GM21528 (cell line): ENCODE measurements around the gene RBMS3.
"Not testable (repeated sequence)": the region's sequence is repeated elsewhere in the genome, so short reads cannot be mapped to it uniquely, and the experiment has no call there.

ENCODE experiments used
- ATAC-seq: cut with Tn5 transposase; IDR thresholded peaks from one replicate; pipeline ENCODE4 v1.9.1; 2021; ENCODE audit warnings: mild to moderate bottlenecking, moderate library complexity; ENCODE audit not compliant: unreplicated experiment, low FRiP score

RBMS3 gene

DNA sequence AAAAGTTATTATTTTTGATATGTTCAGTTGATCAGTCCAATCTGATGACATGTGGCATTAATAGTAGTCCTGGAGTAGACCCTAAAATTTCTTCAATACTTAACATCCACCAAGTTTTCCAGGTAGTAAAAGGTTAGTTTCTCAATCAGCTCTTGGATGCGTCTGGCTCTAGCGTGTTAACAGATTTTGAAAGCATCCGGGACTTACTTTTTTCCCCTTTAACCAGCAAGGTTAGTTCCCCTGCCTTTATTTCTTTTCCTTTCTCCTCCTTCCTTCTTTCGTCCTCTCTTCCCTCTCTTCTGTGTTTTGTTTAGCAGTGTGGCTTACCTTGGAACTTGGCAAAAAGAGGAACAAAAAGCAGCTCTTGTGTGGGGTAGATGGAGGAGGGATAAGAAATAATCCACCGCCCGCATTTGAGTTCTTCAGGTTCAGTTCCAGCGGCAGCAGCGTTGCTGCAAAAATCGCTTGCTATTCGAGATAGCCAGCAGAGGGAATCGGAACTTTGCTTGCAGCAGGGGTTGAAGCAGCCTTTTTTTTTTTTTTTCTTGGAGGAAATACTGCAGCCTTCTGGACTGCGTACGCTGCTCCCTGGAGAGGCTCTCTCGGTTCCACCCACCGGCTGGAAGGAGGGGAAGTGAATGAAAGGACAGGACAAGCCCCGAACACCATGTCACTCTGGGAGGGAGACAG, at the start of gene RBMS3:
RBMS3 (plus strand) TSS at position 668 of the 690 bp plus-strand sequence.
- ATAC-seq: no peak

DNA sequence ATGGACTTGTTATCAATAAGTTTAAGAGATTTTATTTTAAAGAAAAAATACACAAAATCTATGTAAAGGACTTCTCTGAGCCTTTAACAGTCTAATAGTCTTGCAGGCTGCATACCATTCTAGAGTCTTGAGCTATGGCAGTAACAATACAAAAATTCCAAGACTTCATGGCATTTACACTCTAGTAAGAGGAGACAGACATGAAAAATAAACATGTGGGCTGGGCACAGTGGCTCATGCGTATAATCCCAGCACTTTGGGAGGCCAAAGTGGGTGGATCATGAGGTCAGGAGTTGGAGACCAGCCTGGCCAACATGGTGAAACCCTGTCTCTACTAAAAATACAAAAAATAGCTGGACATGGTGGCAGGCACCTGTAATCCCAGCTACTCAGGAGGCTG, 47.7 kb upstream of the RBMS3 start:
- ATAC-seq: not testable (repeated sequence)

DNA sequence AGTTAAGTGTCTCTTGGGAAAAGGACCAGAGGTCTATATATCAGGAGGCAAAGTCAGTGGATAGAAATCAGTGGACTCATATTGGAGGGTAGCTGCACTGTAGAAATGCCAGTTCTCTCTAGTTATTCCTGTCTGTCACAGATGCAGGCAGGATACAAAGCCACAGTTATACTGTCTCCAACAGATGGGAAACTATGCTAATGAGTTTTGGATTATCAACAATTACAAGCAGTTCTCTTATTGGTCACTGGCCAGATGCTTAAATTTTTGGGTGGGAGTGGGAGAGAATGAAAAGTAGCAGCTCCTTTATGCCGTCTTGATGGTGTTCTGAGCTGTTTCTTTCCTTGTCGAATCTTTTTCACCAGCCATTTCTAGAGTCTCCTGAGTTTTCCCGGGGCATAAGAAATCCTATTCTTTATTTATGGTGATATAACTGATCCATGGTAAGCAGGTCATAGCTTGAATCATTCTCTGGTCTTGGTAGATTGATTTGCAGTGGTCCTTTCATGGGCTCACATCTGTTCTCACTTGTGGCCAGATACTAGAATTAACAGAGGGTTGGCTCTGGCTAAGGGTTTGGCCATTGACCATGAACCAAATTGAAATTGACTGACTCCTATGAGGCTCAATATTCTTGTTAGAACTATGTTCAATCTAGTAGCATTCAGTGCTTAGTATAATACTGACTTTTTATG, 44.6 kb upstream of the RBMS3 start:
- no peak for ATAC-seq

DNA sequence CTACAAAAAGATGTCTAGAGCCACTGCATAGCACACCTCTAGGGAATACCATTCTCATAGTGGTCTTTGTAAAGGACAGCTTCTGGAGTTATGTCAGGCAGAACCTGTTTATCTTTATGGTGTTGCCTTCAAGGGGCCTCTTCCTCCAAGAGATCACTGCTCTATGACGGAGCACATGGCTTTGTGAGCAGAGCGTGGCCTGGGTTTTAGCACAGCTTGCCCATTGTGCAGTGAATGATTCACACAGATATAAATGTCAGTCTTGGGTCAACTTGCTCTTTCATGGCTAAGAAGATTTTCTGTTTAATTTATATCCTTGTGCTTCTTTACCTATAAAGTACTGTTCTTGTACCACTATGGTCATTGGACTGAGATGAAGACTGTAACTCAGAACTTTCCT, 41.5 kb upstream of the RBMS3 start:
- ATAC-seq: no peak

DNA sequence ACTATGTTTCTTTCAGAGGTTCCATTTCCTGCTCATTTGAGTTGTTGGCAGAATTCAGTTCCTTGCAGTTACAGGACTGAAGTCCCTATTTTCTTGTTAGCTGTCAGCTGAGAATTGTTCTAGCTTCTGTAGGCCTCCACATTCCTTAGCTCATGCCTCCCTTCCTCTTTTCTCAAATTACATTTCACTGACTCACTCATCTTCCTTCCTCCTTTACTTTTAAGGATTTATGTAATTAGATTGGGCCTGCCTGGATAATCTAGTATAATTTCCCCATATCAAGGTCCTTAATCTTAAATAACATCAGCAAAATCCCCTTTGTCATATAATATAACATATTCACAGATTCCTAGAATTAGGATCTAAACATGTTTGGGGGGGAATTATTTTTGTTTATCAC, 40.6 kb upstream of the RBMS3 start:
- no peak for ATAC-seq

DNA sequence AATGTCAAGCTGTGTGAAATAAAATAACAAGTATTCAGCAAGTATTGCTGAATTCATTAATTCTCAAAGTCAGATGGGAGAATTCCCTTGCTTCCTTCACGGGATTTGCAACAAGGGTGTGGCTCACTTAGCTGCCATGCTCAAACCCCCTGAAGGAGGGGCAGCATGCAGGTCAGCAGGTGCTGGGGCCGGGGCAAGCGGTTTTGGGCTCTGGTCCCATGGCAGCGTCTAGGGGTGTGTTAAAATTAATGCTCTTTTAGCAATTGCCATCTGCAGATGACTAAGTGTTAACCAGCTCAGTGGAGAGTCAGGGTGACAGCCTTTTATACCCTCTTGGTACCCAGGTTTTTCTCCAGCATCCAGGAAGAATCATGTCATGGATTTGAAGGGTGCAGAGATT, 40.0 kb upstream of the RBMS3 start:
- ATAC-seq: no peak

DNA sequence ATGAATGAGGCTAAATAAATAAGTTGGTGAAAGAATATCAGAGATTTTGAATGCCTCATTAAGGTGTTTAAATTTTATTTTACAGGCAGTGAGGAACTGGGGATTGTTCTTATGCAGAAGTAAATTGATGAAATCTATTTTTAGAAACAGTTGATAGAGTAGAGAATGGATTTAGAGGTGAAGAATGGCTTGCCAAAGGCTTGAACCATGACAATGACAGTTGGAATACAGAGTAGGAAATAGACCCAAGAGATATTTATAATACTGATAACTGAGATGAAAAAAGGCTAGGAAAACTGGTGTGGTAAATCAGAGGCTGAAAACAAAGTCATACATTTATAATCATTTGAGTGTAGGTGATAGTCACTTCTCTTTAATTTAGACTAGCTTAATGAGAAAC, 39.0 kb upstream of the RBMS3 start:
- no peak for ATAC-seq

DNA sequence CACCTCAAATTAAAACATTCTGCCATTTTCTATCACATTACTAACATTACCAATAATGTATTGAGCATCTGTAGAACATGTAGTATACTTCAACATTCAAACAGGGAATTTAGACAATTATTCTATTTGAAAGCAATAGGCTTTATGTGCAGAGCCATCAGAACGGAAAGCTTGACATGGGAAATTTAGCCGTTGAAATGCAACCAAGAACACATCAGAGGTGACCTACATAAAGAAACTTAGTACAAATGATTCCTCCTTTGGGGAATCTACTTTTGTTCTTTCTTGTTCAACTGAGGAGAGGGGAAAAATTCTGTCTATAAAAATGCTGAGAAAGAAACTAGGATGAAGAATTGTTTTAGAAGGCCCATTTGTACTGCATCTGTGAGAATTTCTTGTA, 38.6 kb upstream of the RBMS3 start:
- no peak for ATAC-seq

DNA sequence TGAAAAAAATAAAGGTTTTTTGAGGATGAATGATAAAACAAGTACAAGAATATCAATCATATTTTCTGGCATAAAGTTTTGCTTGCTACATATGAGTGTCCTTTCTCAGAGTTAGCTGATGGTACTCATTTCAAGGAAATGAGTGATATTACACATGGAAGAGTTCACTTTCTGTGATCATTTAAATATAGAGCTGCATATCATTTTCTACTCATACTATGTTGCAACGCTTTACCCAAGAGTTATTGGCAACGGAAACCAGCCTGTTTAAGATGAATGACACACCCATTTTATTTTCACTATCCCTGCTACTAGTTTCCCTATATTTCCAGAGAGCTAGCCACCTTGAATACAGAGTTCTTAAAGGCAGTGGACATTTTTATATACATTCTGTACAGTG, 35.4 kb upstream of the RBMS3 start:
- no peak for ATAC-seq

DNA sequence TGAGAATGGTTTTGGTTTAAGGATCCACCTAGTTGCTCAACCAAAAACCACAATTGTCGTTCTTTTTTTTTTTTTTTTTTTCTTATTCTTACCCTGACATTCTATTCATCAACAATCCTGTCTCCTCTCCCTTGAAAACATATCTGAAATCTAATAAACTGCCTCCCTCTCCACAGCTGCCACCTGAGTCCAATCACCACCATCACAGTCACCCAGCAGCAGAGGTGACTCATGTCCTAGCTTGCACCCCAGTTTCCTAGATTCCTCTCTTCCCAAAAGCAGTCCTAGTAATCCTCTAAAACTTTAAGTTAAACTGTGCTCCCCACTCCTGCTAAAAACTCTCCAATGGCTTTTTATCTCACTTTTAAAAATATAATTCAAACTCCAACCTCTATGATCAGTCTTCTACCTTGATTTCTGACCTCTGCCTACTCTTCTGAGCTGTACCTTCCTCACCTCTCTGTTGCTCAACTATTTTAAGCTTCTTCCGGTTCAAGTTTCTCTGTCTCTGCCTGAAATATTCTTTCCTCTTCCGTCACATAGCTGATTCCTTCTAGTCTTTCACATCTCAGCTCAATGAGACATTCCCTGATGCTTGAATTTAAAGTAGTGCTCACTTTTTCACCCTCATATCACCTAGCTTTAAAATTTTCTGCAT, 33.7 kb upstream of the RBMS3 start:
- ATAC-seq: no peak

DNA sequence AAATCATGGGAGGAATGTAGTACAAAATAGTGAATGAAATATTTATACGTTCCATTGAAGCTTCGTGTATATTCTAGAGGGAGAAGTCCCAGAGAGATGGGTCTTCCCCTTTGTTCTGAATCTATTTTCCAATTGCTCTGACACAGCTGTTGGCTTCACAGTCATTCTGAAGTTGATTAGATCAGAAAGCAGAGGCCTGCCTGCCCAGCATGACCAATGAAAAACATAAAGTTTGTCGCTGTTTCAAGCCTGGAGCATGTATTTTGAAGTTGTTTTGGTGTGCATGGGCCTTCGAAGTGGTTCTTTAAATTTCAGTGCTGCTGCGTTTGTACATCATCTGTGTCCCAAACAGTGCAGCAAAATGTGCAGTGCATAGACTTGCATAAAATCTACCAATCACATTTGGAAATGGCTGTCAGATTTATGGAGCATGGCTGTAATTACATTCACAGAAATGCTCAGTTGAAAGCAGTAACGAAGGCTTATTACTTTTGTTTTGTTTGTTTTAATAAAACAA, 31.0 kb upstream of the RBMS3 start:
- no peak for ATAC-seq

DNA sequence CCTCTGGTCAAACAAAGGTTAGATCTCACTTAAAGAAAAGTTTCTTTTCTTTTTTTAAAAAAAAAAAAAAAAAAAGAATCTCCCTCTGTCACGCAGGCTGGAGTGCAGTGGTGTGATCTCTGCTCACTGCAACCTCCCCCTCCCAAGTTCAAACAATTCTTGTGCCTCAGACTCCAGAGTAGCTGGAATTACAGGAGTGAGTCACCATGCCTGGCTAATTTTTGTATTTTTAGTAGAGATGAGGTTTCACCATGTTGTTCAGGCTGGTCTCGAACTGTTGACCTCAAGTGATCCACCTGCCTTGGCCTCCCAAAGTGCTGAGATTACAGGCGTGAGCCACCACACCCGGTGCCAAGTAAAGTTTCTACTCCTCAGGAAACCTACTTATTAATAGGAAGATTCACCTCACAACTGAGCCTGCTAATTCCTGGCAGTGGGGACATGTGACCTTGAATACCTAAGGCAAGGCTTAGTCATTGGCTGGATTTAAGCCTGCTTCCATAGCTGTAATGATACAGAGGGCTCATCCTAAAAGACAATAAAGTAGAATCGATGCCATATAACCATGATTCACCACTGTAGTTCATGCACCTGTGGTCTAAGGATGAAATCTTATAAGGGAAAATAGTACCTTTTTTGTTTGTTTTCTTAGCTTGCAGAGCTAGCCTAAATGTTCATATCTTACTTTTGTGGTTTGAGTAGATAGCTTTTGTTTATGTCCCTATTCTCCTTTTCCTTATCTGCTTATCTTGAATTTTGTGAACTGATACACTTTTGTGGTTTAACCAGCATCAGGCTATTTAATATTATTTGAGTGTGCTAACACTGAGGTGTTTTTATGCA, 24.8 kb upstream of the RBMS3 start:
- ATAC-seq: no peak

DNA sequence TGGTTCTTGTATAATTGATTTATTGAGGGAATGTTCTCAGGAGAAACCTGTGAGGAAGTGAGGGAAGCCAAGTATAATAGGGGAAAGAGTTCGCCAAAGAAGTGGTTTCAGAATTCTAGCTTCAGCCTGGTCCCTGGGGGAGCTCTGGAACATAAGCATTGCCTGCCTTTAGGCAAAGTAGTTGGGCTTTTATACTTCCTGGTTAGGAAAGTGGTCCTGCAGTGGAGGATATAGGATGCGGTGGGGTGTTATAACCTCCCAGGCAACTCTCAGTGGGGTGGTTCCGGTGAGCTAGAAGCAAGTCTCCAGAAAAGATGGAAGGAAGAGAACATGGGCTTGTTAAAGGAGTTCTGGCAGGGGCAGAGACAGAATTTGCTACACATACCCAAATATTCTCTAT, 22.7 kb upstream of the RBMS3 start:
- no peak for ATAC-seq

DNA sequence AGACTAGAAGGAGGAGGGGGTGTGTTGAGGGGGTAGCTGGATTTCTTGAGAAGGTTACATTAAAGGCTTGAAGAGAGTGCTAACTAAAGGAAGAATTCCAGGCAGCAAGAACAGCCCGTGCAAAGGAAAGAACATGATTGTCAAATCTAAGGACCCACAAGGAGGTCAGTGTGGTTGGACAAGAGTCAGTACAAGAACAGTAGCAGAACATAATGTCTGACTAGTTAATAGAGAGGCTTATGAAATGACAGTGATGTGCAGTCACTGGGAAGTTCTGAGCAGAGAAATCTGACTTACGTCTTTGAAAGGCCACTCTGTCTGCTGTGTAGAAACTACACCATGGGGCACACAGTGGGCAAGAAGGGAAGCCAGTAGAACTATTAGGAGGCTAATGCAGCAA, 19.8 kb upstream of the RBMS3 start:
- no peak for ATAC-seq

DNA sequence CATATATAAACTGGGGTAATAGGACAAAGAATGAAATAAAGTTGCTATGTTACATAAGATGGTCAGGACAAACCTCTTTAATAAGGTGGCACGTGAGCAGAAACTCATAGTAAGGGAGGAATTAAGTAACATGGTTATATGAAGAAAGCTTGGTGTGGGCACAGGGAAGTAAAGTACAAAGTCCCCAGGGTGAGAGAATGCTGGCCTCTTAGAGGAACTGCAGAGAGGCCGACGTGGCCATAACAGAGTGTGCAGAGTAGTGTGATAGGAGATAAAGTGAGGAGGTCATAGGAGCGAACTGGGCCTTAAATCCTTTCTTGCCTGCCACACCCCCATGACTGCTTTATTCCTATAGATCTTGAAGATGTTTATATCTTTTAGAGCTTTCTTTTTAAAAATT, 17.4 kb upstream of the RBMS3 start:
- no peak for ATAC-seq

DNA sequence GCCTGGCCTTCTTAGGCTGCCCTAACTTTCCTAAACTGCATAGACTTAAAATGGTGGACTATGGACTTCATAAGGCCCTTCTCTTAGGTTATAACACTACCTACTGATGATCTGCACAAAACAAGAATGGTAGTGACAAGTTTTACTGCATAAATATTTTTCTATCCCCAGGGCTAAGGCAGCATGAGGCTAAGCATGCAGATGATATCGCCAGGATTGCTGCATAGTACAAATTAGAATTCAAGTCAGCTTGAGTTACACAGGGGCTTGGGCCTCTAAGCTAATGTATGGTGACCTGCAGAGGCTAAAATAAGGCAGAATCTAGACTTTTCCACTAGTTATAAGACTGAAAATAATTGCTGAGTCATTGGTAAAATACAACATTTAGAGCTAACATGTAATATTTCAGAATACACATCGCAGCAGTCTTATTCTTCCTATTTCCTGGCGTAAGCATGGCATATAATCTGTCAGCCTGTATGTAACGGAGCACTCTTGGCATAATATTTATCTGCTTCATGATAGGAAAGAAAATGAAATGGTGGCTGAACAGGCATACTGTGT, 15.3 kb upstream of the RBMS3 start:
- ATAC-seq: no peak

DNA sequence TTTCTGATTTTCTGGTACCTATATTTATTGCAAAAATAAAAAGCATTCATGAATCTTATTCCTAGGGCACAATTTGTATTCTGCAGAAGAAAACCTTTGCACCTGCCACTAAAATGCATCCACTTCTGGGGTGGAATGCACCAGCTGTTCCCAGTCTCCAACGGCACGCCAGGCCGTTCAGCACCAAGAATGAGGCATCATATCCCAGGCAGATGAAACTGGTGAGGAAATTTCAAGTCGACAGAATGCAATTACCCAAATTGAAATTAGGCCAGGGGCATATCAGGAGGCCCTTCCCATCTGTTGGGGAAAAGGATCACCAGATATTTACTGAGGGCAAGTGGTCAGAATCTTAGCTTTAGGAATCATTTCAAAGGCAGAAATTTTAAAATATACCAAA, 13.6 kb upstream of the RBMS3 start:
- ATAC-seq: no peak

DNA sequence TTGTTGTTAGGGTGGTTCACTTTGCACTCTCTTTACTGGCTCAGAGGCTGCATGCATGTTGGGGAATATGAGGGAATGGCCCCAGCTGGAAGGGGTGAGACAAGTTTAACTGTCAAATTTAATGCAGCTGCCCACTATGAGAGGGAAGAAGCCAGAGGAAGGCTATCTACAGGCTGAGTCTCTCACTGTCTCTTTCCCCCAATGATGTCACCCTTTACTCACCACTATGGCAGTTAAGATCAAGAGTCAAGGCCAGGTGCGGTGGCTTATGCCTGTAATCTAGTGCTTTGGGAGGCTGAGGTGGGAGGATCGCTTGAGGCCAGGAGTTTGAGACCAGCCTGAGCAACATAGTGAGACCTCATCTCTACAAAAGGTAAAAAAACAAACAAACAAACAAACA, 12.2 kb upstream of the RBMS3 start:
- no peak for ATAC-seq

DNA sequence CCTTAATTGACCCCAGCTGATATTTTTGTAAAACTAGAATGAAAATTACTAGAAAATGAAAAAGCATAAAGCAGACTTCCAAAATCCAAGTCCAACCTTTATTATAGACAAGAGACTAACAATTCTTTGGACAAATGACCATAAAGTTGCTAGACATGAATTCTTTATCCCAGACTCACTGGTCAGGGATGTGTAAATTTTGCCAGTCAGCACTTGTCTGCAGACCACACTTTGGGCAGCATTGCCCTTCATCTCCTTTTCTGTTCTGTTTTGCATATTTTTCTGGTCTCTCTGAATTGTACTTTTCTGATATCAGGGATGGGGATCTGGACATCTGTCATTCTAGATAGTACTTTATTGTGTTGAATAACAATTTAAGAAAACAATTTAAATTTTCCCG, 10.1 kb upstream of the RBMS3 start:
- no peak for ATAC-seq

DNA sequence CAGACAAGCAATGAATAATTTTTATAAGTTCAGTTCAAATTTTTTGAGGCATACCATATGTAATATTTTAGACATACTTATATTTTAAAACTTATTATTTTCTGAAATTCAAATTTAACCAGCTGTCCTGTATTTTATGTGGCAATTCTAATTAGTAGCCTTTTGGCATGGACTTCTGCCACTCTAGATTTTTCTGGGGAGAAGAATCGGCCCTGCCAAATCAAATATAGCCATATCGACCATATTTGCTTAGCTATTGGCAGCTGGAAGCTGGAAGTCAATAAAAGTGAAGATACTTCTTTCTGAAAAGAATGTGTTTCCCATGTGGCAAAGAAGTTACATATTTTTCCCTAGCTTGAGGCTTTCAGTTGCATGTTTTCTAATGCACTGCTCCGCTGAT, 9.4 kb upstream of the RBMS3 start:
- no peak for ATAC-seq

DNA sequence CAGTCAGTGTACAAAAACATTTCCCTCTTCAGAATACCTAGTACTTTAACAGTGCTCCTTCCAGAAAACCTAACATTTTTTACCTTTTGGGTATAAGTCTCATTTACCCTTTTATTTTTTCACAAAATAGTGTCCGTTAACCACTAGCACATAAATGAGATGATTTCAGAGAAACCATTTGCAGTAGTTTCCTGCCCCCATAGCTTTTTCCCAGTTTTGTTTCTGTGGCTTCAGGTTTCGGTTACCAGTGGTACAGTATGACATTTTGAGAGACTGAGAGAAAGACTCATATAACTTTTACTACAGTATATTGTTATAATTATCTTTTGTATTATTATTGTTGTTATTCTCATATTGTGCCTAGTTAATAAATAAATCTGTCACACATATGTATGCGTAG, 6.2 kb upstream of the RBMS3 start:
- ATAC-seq: no peak
